ENCODE data around the gene POLD3. TPM values are rescaled to one million over a fixed set of nuclear protein-coding genes. Genes with fewer than 3 reads are reported as not detected.

POLD3 gene
- total RNA-seq, 1 donor from 2014 or later, result 27.9 TPM

DNA sequence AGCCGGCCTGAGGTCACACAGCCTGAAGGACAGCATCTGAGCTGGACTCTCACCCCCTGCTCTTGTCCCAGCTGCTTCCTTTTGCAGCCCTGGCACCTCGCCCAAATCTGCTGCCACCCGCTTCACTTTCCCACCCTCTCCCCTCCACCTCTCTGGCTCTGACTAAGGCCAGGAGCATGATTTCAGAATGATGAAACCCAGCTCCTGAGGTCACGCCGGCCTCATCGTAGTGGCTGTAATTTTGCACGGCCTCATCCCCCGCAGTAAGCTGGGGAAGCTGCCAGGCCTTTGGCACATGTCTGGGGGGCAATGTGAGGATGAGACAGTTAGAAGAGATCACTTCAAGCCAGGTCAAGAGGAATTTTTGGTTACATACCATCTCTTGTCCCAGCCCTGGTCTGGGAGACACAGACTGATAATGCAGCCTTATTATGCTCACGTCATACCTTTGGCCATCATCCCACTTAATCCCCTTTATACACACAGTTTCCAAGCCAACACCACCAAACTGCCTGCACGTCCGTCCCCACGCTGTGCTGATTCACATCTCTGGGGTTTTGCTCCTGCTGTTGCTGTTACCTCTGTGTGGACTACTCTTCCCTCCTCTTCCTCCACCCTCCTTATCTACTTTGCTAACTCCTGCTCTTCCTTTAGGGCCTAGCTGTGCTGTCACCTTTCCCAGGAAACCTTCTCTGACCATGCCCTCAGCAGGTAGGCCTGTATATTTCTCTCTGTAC is 80.7 kb downstream of the POLD3 start:
- H3K4me1 Mint-ChIP-seq (ENCODE audit: low read depth), result no peaks in the 10 kb centered on the region
- H3K27ac Mint-ChIP-seq, result no peak overlapping the region
- H3K36me3 Mint-ChIP-seq (ENCODE audit: insufficient read depth), result no peaks in the 10 kb centered on the region
- no peak overlapping the region for H3K4me3 Mint-ChIP-seq (ENCODE audit: low read depth)
- DNase-seq (ENCODE audit: low spot score, unreplicated experiment), result no peak
- peaks cover 3% of the 10 kb centered on the region for H3K9me3 Mint-ChIP-seq (ENCODE audit: low read depth)
- TF ChIP-seq, protein P1, sequence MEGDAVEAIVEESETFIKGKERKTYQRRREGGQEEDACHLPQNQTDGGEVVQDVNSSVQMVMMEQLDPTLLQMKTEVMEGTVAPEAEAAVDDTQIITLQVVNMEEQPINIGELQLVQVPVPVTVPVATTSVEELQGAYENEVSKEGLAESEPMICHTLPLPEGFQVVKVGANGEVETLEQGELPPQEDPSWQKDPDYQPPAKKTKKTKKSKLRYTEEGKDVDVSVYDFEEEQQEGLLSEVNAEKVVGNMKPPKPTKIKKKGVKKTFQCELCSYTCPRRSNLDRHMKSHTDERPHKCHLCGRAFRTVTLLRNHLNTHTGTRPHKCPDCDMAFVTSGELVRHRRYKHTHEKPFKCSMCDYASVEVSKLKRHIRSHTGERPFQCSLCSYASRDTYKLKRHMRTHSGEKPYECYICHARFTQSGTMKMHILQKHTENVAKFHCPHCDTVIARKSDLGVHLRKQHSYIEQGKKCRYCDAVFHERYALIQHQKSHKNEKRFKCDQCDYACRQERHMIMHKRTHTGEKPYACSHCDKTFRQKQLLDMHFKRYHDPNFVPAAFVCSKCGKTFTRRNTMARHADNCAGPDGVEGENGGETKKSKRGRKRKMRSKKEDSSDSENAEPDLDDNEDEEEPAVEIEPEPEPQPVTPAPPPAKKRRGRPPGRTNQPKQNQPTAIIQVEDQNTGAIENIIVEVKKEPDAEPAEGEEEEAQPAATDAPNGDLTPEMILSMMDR (IDR thresholded peaks at IDR 0.05; ENCODE audit: unreplicated experiment), result no peak
- no peaks in the 10 kb centered on the region for H3K27me3 Mint-ChIP-seq

DNA sequence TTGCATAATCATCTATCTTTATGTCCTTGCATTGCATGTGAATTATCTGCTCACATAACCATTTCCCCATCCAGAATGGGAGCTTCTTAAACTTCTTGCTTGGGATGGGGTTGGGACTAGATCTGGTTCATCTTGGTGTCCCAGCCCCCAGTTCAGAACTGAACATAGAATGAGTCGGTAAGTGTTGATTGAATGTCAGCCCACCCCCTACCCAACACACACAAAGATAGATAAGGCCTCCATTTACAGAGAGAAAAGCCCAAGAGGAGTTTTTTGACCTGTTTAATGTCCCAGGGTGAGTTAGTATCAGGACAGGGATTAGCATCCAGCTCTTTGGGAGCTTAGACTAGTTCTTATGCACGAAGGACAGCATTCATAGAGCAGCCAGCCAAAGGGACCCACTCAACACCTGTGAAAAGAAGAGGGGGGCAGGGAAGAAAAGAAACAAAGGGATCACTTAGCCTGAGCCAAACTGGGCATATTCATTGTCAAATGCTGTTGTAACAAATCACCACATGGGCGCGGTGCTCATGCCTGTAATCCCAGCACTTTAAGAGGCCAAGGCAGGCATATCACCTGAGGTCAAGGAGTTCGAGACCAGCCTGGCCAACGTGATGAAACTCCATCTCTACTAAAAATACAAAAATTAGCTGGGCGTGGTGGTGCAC is 81.4 kb downstream of the POLD3 start:
- H3K4me1 Mint-ChIP-seq (ENCODE audit: low read depth), result no peaks in the 10 kb centered on the region
- no peak overlapping the region for H3K27ac Mint-ChIP-seq
- TF ChIP-seq, protein P1 (IDR thresholded peaks at IDR 0.05; ENCODE audit: unreplicated experiment), result no peak
- no peak for DNase-seq (ENCODE audit: low spot score, unreplicated experiment)
- peaks cover 3% of the 10 kb centered on the region for H3K9me3 Mint-ChIP-seq (ENCODE audit: low read depth)
- no peak overlapping the region for H3K4me3 Mint-ChIP-seq (ENCODE audit: low read depth)
- H3K27me3 Mint-ChIP-seq, result no peaks in the 10 kb centered on the region
- no peaks in the 10 kb centered on the region for H3K36me3 Mint-ChIP-seq (ENCODE audit: insufficient read depth)

DNA sequence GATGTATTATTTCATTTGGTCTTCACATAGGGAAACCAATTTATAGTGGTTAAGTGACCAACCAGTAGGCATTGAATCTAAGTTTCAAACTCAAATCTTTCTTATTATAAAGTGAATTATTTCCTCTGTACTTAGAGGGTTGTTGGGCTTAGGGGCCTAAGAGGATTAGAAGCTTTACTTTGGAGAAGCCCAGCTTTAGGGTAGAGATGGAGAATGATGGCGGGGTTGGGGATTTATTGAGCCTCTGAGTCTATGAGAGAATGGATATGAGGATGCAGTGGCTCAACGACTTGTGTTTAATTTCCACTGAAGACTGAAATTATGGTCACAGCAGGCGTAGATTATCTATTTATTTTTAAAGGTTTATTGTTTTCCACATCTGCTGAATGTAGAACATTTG is 83.4 kb downstream of the POLD3 start:
- Mint-ChIP-seq H3K9me3 (ENCODE audit: low read depth) (peaks cover 3% of the 10 kb centered on the region), H3K36me3 (ENCODE audit: insufficient read depth) (no peaks in the 10 kb centered on the region), H3K27ac (no peak overlapping the region), H3K4me1 (ENCODE audit: low read depth) (no peaks in the 10 kb centered on the region), H3K4me3 (ENCODE audit: low read depth) (no peak overlapping the region), H3K27me3 (no peaks in the 10 kb centered on the region)
- DNase-seq (ENCODE audit: low spot score, unreplicated experiment), result no peak
- TF ChIP-seq, protein P1 (IDR thresholded peaks at IDR 0.05; ENCODE audit: unreplicated experiment), result no peak

DNA sequence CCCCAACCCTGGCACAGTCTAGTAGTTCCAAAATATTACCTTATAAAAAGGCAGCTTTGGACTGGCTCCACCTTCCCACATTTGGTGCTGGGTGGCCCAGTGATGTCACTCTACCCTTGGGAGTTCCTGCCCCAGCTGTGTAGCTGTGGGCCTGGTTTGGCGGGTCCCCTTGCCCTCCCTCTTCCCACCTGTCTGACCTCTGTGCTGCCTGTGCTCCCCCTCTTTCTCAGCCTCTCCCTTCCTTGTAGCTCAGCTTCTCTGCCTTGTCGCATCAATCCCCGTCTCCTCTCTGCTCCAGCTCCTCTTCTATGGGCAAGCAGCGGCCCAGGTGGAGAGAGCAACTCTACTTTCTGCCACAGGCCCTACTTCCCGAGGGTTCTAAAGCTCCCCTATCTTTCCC is 84.2 kb downstream of the POLD3 start:
- no peaks in the 10 kb centered on the region for H3K4me1 Mint-ChIP-seq (ENCODE audit: low read depth)
- TF ChIP-seq, protein P1 (IDR thresholded peaks at IDR 0.05; ENCODE audit: unreplicated experiment), result no peak
- DNase-seq (ENCODE audit: low spot score, unreplicated experiment), result no peak
- peaks cover 3% of the 10 kb centered on the region for H3K9me3 Mint-ChIP-seq (ENCODE audit: low read depth)
- H3K36me3 Mint-ChIP-seq (ENCODE audit: insufficient read depth), result no peaks in the 10 kb centered on the region
- peaks cover 1% of the 10 kb centered on the region for H3K27me3 Mint-ChIP-seq
- peak overlapping the region; percentile 32 for H3K27ac Mint-ChIP-seq
- no peak overlapping the region for H3K4me3 Mint-ChIP-seq (ENCODE audit: low read depth)

DNA sequence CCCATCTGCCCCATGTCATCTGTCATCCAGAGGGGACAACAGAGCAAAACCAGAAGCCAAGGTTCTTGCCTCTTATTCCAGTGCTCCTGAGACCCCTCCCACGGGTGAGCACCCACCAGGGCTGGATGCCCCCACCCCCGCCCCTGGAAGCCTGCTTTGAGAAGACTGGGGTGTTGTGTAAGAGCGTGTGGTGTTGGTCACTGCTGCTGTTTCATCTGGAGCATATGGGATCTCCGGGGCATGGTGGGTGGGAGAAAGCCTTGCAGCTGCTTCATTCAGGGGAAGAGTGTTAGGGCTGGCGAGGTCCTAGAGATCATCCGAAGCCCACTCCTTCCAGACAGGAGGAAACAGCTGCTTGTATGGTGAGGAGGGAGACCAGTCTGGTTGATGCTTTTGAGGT is 84.7 kb downstream of the POLD3 start:
- DNase-seq (ENCODE audit: low spot score, unreplicated experiment), result no peak
- H3K36me3 Mint-ChIP-seq (ENCODE audit: insufficient read depth), result no peaks in the 10 kb centered on the region
- H3K4me3 Mint-ChIP-seq (ENCODE audit: low read depth), result no peak overlapping the region
- H3K9me3 Mint-ChIP-seq (ENCODE audit: low read depth), result peaks cover 3% of the 10 kb centered on the region
- H3K27ac Mint-ChIP-seq, result no peak overlapping the region
- TF ChIP-seq, protein P1 (IDR thresholded peaks at IDR 0.05; ENCODE audit: unreplicated experiment), result no peak
- H3K4me1 Mint-ChIP-seq (ENCODE audit: low read depth), result no peaks in the 10 kb centered on the region
- peaks cover 2% of the 10 kb centered on the region for H3K27me3 Mint-ChIP-seq
